Daoy (cell line): ENCODE measurements around the gene PAPSS1. TPM values are rescaled to one million over a fixed set of nuclear protein-coding genes. Genes with fewer than 3 reads are reported as not detected.

Source experiments
- total RNA-seq: library from RNA; depleted of rRNA; stranded (reverse); fragments of >200 nt; shearing (Covaris generic); gene quantifications from 2 replicates; pipeline ENCODE4 v1.2.3, GENCODE V29; 2014; rRNA removed

Gene PAPSS1
- total RNA-seq, 1 experiment from 2014 or later = 25.9 TPM

Other genes starting within 250 kb of the PAPSS1 start
- 19.6 and 22.3 TPM in 2 replicates for gene SGMS2, start 104.7 kb upstream of the PAPSS1 start, total RNA-seq
- gene CYP2U1, start 211.3 kb upstream of the PAPSS1 start, total RNA-seq = 2.1 and 2.9 TPM in 2 replicates